ENCODE measurements around the gene PM20D1. TPM values are rescaled to one million over a fixed set of nuclear protein-coding genes. Genes with fewer than 3 reads are reported as not detected.
"Not testable (repeated sequence)": the region's sequence is repeated elsewhere in the genome, so short reads cannot be mapped to it uniquely, and the experiment has no call there.

The PM20D1 gene
- total and polyA plus RNA-seq, 10 donors, result 0.28 to 2.9 (median 1.4) TPM; not detected in 1

- Histone ChIP-seq H3K4me3 (no peak overlapping the region), H3K27me3 (replicated peaks in 1 of 7) (no peaks in the 10 kb centered on the region), H3K4me1 (peaks cover 0 to 5% (median 0%) of the 10 kb centered on the region in 6 donors), H3K9me3 (peaks cover 0 to 15% (median 5%) of the 10 kb centered on the region in 8 donors), H3K27ac (no peak overlapping the region), H3K36me3 (no peaks in the 10 kb centered on the region)
- 91 to 99% (median 96%) methylated on average over 5 of the region's 5 CpGs for WGBS, 5 donors
- TF ChIP-seq CTCF (IDR thresholded peaks at IDR 0.05 in 8 of 11, conservative IDR thresholded peaks at IDR 0.05 in 3 of 11), result no peak
- DNase-seq, result no peak
- intact Hi-C loops (cut with DNase I; ENCODE audit: low total_unique reads), result no loop called here
Observed at GRCh38 chr1:205824180-205824579, 25.8 kb downstream of the PM20D1 start.

GRCh38 chr1:205823260-205823659 lies 26.7 kb downstream of the PM20D1 start:
- H3K4me1 ChIP-seq; H3K27ac ChIP-seq; intact Hi-C loops (cut with DNase I; ENCODE audit: low total_unique reads); H3K27me3 ChIP-seq (replicated peaks in 1 of 7); DNase-seq; H3K36me3 ChIP-seq; H3K4me3 ChIP-seq: not testable (repeated sequence)
- WGBS, 5 donors, result 63 to 73% (median 67%) methylated on average over 2 of the region's 2 CpGs
- peaks cover 0 to 15% (median 5%) of the 10 kb centered on the region in 8 donors for H3K9me3 ChIP-seq

DNA sequence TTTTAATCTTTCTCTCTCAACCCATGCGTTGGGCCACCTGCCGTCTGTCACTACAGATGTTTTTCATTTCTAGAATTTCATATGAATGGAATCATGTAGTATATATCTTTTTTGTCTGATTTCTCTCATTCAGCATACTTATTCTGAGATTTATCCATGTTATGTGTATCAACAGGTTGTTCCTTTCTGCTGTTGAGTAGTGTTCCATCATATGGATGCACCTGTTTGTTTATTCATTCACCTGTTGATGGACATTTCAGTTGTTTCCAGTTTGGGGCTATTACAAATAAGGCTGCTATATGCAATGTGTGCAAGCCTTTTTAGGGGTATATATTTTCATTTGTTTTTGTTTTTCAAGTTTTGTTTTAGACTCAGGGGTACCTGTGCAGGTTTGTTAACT lies 27.5 kb downstream of the PM20D1 start:
- Histone ChIP-seq H3K9me3 (peaks cover 0 to 15% (median 5%) of the 10 kb centered on the region in 8 donors), H3K4me3 (no peak overlapping the region), H3K27me3 (replicated peaks in 1 of 7) (no peaks in the 10 kb centered on the region), H3K27ac (no peak overlapping the region), H3K36me3 (no peaks in the 10 kb centered on the region), H3K4me1 (peaks cover 0 to 5% (median 0%) of the 10 kb centered on the region in 6 donors)
- WGBS, 5 donors, result 80 to 91% (median 84%) methylated on average over 2 of the region's 2 CpGs
- no peak for TF ChIP-seq CTCF (IDR thresholded peaks at IDR 0.05 in 8 of 11, conservative IDR thresholded peaks at IDR 0.05 in 3 of 11)
- TF ChIP-seq POLR2AphosphoS5 (IDR thresholded peaks at IDR 0.05), result no peak
- TF ChIP-seq POLR2A (IDR thresholded peaks at IDR 0.05), result no peak
- DNase-seq, result no peak
- intact Hi-C loops (cut with DNase I; ENCODE audit: low total_unique reads), result no loop called here

- intact Hi-C loops (cut with DNase I; ENCODE audit: low total_unique reads), result no loop called here
- Histone ChIP-seq H3K27me3 (replicated peaks in 1 of 7) (peaks cover 0 to 16% (median 0%) of the 10 kb centered on the region in 7 donors), H3K4me3 (no peak overlapping the region), H3K36me3 (no peaks in the 10 kb centered on the region), H3K9me3 (peaks cover 0 to 6% (median 1%) of the 10 kb centered on the region in 8 donors), H3K27ac (no peak overlapping the region), H3K4me1 (peaks cover 5 to 18% (median 7%) of the 10 kb centered on the region in 6 donors)
- TF ChIP-seq CTCF (IDR thresholded peaks at IDR 0.05 in 8 of 11, conservative IDR thresholded peaks at IDR 0.05 in 3 of 11) (no peak), POLR2AphosphoS5 (IDR thresholded peaks at IDR 0.05) (no peak)
- 94 to 99% (median 95%) methylated on average over 3 of the region's 3 CpGs for WGBS, 5 donors
- no peak for DNase-seq
Observed at GRCh38 chr1:205817988-205818387, 31.9 kb downstream of the PM20D1 start.

DNA sequence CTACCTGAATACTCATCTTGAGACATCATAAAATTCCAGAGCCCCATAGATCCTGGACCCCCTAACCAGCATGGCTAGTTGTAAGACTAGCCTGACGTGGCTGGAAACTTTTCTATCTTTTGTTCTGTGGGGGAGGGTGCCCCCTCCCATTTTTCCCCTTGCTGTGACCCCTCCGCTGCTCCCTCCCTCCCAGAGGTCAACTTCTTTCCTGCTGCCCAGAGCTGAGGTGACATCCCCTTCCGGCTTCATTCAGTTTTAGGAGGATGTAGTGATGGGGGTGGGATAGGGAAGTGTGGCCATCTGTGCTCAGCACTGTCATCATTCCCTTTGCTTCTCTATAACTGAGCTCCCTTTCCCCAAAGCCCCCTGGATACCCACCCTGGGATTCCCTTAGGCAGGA lies 32.6 kb downstream of the PM20D1 start:
- Histone ChIP-seq H3K27me3 (replicated peaks in 1 of 7) (peaks cover 0 to 22% (median 0%) of the 10 kb centered on the region in 7 donors), H3K4me1 (peaks cover 5 to 24% (median 8%) of the 10 kb centered on the region in 6 donors), H3K27ac (no peak overlapping the region), H3K9me3 (no peaks in the 10 kb centered on the region), H3K4me3 (no peak overlapping the region), H3K36me3 (no peaks in the 10 kb centered on the region)
- WGBS, 5 donors, result 61 to 78% (median 66%) methylated on average over 3 of the region's 3 CpGs
- no peak for TF ChIP-seq POLR2AphosphoS5 (IDR thresholded peaks at IDR 0.05)
- TF ChIP-seq CTCF (IDR thresholded peaks at IDR 0.05 in 8 of 11, conservative IDR thresholded peaks at IDR 0.05 in 3 of 11), result no peak
- no peak for TF ChIP-seq POLR2A (IDR thresholded peaks at IDR 0.05)
- intact Hi-C loops (cut with DNase I; ENCODE audit: low total_unique reads), result no loop called here
- no peak for DNase-seq

Measured in spleen (tissue), 11 donors.